HepG2 (cell line): ENCODE data around the gene CYLD. TPM values are rescaled to one million over a fixed set of nuclear protein-coding genes. Genes with fewer than 3 reads are reported as not detected.

Source experiments
- ATAC-seq: fragments of 200-7000 bp; cut with Tn5 transposase; 3 replicates; pipeline ENCODE4 v1.9.1; 2020; ENCODE audit warnings: mild to moderate bottlenecking, moderate library complexity
- BruUV-seq: library from RNA; stranded (reverse); fragments of 400-500 nt; replicated peaks from 2 replicates; lab custom pipeline; 2021; lab: Mats Ljungman, UMichigan
- CTCF ChIA-PET: fragments of 300-600 bp; formaldehyde crosslinking; extraction: SDS; loops from one replicate; lab custom pipeline; 2021; ENCODE audit warnings: low total read pairs, inconsistent platforms, low intra/inter-chr PET ratio; lab: Yijun Ruan, JAX
- POLR2A ChIA-PET: fragments of 350-600 bp; sonication (Branson Sonifier 250); formaldehyde crosslinking; loops from one replicate; lab custom pipeline; 2020; ENCODE audit warnings: antibody characterized with exemption, inconsistent platforms; lab: Yijun Ruan, JAX
- DNase-seq: peaks from one replicate; pipeline ENCODE4 v3.0.0-alpha.2; 2015; ENCODE audit warnings: low spot score
- FAIRE-seq: peaks from 3 replicates; lab custom pipeline; 2011; peaks lifted over from hg19 to GRCh38; lab: Jason Lieb, UNC
- H2AFZ ChIP-seq: one replicate; pipeline ENCODE4 v1.6.1; 2011; ENCODE audit warnings: low read length, inconsistent platforms
- H3K27ac ChIP-seq: fragments of 300-600 bp; 3 replicates; pipeline ENCODE4 v1.8.0; 2011; ENCODE audit warnings: mixed run types, mild to moderate bottlenecking, mixed read lengths, low read length, inconsistent platforms; ENCODE audit not compliant: insufficient read depth; ENCODE audit errors: extremely low read length
- H3K27me3 ChIP-seq, 2 experiments: fragments of 200-600 bp in 1 of 2; 2 replicates in 1 of 2; 3 replicates in 1 of 2; pipeline versions ENCODE4 v1.6.0 to v1.8.0; 2011; ENCODE audit warnings: low read length in 2 of 2, mild to moderate bottlenecking in 2 of 2, moderate library complexity in 2 of 2, inconsistent platforms in 1 of 2; ENCODE audit not compliant: insufficient read depth in 2 of 2, control insufficient read depth in 1 of 2
- H3K36me3 ChIP-seq, 2 experiments: fragments of 200-600 bp in 1 of 2; replicated peaks in 1 of 2; 2 replicates in 1 of 2; 3 replicates in 1 of 2; pipeline versions ENCODE4 v1.5.1 to v1.8.0; 2011; ENCODE audit warnings: low read length in 2 of 2, inconsistent platforms in 1 of 2; ENCODE audit not compliant: insufficient read depth in 2 of 2, control insufficient read depth in 1 of 2
- H3K4me1 ChIP-seq: 2 replicates; pipeline ENCODE4 v1.5.1; 2012; ENCODE audit warnings: low read length, inconsistent platforms; ENCODE audit not compliant: insufficient read depth
- H3K4me2 ChIP-seq: 2 replicates; pipeline ENCODE4 v1.6.0; 2011; ENCODE audit warnings: low read depth, low read length, inconsistent platforms
- H3K4me3 ChIP-seq, 3 experiments: fragments of 200-600 bp in 1 of 3; sonication (generic), shearing (Covaris generic) in 1 of 3; replicated peaks in 1 of 3; 2 replicates each; pipeline ENCODE4 v1.5.1; 2011 to 2016; ENCODE audit warnings: low read length in 3 of 3, inconsistent platforms in 2 of 3, low read depth in 2 of 3, mild to moderate bottlenecking in 2 of 3, control low read depth in 1 of 3, mixed read lengths in 1 of 3; ENCODE audit not compliant: insufficient read depth in 1 of 3
- H3K79me2 ChIP-seq: one replicate; pipeline ENCODE4 v1.6.1; 2011; ENCODE audit warnings: low read length, inconsistent platforms; ENCODE audit not compliant: insufficient read depth
- H3K9ac ChIP-seq: 2 replicates; pipeline ENCODE4 v1.6.0; 2011; ENCODE audit warnings: mild to moderate bottlenecking, low read depth, low read length, inconsistent platforms; ENCODE audit not compliant: insufficient read depth
- H3K9me3 ChIP-seq: 2 replicates; pipeline ENCODE4 v1.5.1; 2012; ENCODE audit warnings: mild to moderate bottlenecking, low read length
- H4K20me1 ChIP-seq: 2 replicates; pipeline ENCODE4 v1.6.0; 2011; ENCODE audit warnings: inconsistent platforms, mild to moderate bottlenecking, low read length, moderate library complexity; ENCODE audit not compliant: insufficient read depth
- FOSL2 ChIP-seq: sonication (generic); formaldehyde crosslinking; IDR thresholded peaks from 2 replicates; pipeline ENCODE4 v1.4.0; 2020; ENCODE audit warnings: missing genetic modification reagents
- HOXD1 ChIP-seq: sonication (generic); formaldehyde crosslinking; IDR thresholded peaks from 2 replicates; pipeline ENCODE4 v1.5.0; 2020; ENCODE audit warnings: missing genetic modification reagents
- MEIS1 ChIP-seq: sonication (generic); formaldehyde crosslinking; IDR thresholded peaks from 2 replicates; pipeline ENCODE4 v1.9.0; 2021; ENCODE audit warnings: mild to moderate bottlenecking, missing genetic modification reagents, moderate library complexity, borderline replicate concordance
- NPAS2 ChIP-seq: sonication (generic); formaldehyde crosslinking; IDR thresholded peaks from 2 replicates; pipeline ENCODE4 v1.8.0; 2022; ENCODE audit warnings: mild to moderate bottlenecking, missing genetic modification reagents, borderline replicate concordance
- NRL ChIP-seq: sonication (generic); formaldehyde crosslinking; IDR thresholded peaks from 2 replicates; pipeline ENCODE4 v1.5.0; 2020; ENCODE audit warnings: missing genetic modification reagents, mild to moderate bottlenecking, moderate library complexity, borderline replicate concordance
- PTBP1 ChIP-seq: fragments of 200-400 bp; formaldehyde crosslinking; IDR thresholded peaks from 2 replicates; pipeline ENCODE4 v1.6.1; 2018; ENCODE audit warnings: low read length, low read depth; ENCODE audit not compliant: poor library complexity, severe bottlenecking
- ZFX ChIP-seq: sonication (generic); formaldehyde crosslinking; IDR thresholded peaks from 2 replicates; pipeline ENCODE4 v1.4.0; 2020; ENCODE audit warnings: mild to moderate bottlenecking, low read depth, missing genetic modification reagents, moderate library complexity
- ZNF143 ChIP-seq: sonication (generic); formaldehyde crosslinking; IDR thresholded peaks from 2 replicates; pipeline ENCODE4 v1.4.0; 2020; ENCODE audit warnings: missing genetic modification reagents
- ZNF282 ChIP-seq: fragments of 450-650 bp; IDR thresholded peaks from 2 replicates; pipeline ENCODE4 v1.6.1; 2018; ENCODE audit not compliant: partially characterized antibody
- ZNF441 ChIP-seq: sonication (generic); formaldehyde crosslinking; IDR thresholded peaks from 2 replicates; pipeline ENCODE4 v1.7.0; 2021; ENCODE audit warnings: missing genetic modification reagents, borderline replicate concordance
- ZNF549 ChIP-seq: sonication (generic); formaldehyde crosslinking; IDR thresholded peaks from 2 replicates; pipeline ENCODE4 v1.5.0; 2020; ENCODE audit warnings: missing genetic modification reagents
- ZNF557 ChIP-seq: sonication (generic); formaldehyde crosslinking; IDR thresholded peaks from 2 replicates; pipeline ENCODE4 v1.4.0; 2020; ENCODE audit warnings: missing genetic modification reagents
- WGBS: methylation state at CpG from one replicate; pipeline ENCODE4 v1.1.6; 2017; ENCODE audit warnings: low lambda C conversion rate; 5-methylcytosine and 5-hydroxymethylcytosine counted together
- in situ Hi-C: cut with HindIII; loops from 2 replicates; pipeline ENCODE4 v1.10.0; 2017; ENCODE audit warnings: low pct_unique_long_range_greater_than_20kb; ENCODE audit not compliant: extremely low pct_ligation_motif_present
- intact Hi-C: fragments of 100-400 bp; cut with micrococcal nuclease; formaldehyde crosslinking; loops from one replicate; pipeline ENCODE4 v1.10.0; 2022; ENCODE audit not compliant: unreplicated experiment
- polyA plus RNA-seq, 8 experiments: library from polyadenylated mRNA; depleted of rRNA in 3 of 8; stranded (reverse) in 7 of 8; unstranded in 1 of 8; fragments of >200 nt; fragmentation: Illumina TruSeq in 4 of 8; extraction: Trizol in 4 of 8; gene quantifications; 2 replicates each; pipeline versions ENCODE4 v1.2.1 to v1.2.3, GENCODE V29; 2011 to 2016; ENCODE audit warnings: low read depth in 4 of 8, missing spikeins in 1 of 8, mixed read lengths in 1 of 8; ENCODE audit not compliant: insufficient read depth in 1 of 8
- total RNA-seq, 5 experiments: library from RNA; depleted of rRNA; stranded (reverse); fragments of >200 nt; fragmentation: Illumina TruSeq; extraction: Trizol; gene quantifications; 2 replicates each; pipeline ENCODE4 v1.2.3, GENCODE V29; 2016; ENCODE audit warnings: low read depth in 1 of 5
- TF ChIP-seq, protein P1 (sequence below): sonication (generic); formaldehyde crosslinking; conservative IDR thresholded peaks from 2 replicates; pipeline ENCODE4 v1.4.0; 2020; ENCODE audit warnings: mild to moderate bottlenecking, missing genetic modification reagents, moderate library complexity
- TF ChIP-seq, protein P2 (sequence below), 2 experiments: sonication (generic) in 1 of 2; formaldehyde crosslinking in 1 of 2; IDR thresholded peaks; 2 replicates each; pipeline versions ENCODE4 v1.5.1 to v1.6.1; 2011 to 2020; ENCODE audit warnings: borderline replicate concordance in 1 of 2, low read depth in 1 of 2, low read length in 1 of 2, mild to moderate bottlenecking in 1 of 2, missing genetic modification reagents in 1 of 2, moderate library complexity in 1 of 2
- TF ChIP-seq, protein P3 (sequence below): sonication (generic); formaldehyde crosslinking; IDR thresholded peaks from 2 replicates; pipeline ENCODE4 v1.4.0; 2020; ENCODE audit warnings: missing genetic modification reagents

CYLD gene
- total and polyA plus RNA-seq, 2 of the 13 experiments (the other 11 are each of a cell fraction or from before 2014, with no cell fraction given), result 6.1 to 11.4 TPM

DNA sequence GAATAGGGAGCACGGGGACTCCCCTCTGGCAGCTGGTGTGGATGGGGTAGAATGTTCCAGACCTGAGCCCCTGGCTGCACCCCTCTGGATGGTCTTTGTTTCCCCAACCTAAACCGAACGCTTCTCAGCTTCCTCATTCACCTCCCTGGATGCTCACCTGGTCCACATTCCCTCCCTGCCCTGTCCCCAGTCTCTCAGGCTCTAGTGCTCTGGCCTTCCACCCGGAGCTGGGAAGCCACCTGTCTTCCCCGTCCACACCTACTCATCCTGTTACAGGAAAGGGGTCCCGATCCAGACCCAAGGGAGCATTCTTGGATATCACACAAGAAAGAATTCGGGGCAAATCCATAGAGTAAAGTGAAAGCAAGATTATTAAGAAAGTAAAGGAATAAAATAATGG lies 73.5 kb downstream of the CYLD start (continued):
- TF ChIP-seq, protein P1, sequence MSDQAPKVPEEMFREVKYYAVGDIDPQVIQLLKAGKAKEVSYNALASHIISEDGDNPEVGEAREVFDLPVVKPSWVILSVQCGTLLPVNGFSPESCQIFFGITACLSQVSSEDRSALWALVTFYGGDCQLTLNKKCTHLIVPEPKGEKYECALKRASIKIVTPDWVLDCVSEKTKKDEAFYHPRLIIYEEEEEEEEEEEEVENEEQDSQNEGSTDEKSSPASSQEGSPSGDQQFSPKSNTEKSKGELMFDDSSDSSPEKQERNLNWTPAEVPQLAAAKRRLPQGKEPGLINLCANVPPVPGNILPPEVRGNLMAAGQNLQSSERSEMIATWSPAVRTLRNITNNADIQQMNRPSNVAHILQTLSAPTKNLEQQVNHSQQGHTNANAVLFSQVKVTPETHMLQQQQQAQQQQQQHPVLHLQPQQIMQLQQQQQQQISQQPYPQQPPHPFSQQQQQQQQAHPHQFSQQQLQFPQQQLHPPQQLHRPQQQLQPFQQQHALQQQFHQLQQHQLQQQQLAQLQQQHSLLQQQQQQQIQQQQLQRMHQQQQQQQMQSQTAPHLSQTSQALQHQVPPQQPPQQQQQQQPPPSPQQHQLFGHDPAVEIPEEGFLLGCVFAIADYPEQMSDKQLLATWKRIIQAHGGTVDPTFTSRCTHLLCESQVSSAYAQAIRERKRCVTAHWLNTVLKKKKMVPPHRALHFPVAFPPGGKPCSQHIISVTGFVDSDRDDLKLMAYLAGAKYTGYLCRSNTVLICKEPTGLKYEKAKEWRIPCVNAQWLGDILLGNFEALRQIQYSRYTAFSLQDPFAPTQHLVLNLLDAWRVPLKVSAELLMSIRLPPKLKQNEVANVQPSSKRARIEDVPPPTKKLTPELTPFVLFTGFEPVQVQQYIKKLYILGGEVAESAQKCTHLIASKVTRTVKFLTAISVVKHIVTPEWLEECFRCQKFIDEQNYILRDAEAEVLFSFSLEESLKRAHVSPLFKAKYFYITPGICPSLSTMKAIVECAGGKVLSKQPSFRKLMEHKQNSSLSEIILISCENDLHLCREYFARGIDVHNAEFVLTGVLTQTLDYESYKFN, result no peak
- TF ChIP-seq, all 625 proteins: peak for 0

DNA sequence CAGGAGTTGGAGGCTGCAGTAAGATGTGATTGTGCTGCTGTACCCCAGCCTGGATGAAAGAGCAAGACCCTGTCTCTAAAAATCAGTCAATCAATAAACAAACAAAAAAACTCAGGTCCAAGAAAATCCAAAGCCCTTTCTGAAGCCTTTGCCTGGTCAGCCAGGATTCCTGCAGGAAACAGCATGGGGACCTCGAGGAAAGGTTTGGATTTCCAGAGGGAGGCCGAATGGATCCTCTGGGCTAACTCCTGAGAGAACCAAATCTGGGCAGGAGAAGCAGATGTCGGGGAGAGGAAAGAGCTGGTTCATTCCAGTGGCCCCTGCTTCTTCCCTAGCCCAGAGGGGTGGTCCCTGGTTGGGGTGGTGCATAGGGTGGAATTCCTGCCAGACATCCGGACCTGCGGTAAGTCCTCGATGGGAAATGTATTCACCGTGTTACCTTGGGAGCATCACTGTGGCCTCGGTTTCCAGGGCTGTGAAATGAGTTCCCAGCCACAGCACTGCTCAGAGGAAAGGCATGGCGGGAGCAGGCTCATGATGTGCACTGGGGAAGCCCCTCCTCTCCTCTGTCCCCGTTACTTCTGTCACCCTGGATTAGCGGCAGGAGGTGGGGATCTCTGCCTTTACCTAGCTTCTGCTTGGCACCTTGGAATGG lies 75.1 kb downstream of the CYLD start:
- ATAC-seq (no peak), FAIRE-seq (no peak)
- Histone ChIP-seq H3K79me2 (no peaks in the 10 kb centered on the region), H3K4me2 (no peak overlapping the region), H3K27ac (no peak overlapping the region), H3K27me3 (peaks cover 3 to 42% of the 10 kb centered on the region in 2 experiments; a peak in 3 of 5 replicates), H3K9ac (no peak overlapping the region), H3K36me3 (no peaks in the 10 kb centered on the region), H3K4me3 (no peak overlapping the region)
- intact Hi-C loops, result no loop called here
- CTCF ChIA-PET, result no interaction called here
- TF ChIP-seq HOXD1 (CRISPR knock-in tag) (no peak), ZNF549 (CRISPR knock-in tag) (no peak), ZNF441 (no peak), FOSL2 (CRISPR knock-in tag) (no peak), PTBP1 (no peak), MEIS1 (CRISPR knock-in tag) (no peak), ZNF143 (no peak), NPAS2 (no peak), ZFX (CRISPR knock-in tag) (no peak), NRL (CRISPR knock-in tag) (no peak), ZNF557 (no peak), ZNF282 (no peak)
- TF ChIP-seq, protein P2, sequence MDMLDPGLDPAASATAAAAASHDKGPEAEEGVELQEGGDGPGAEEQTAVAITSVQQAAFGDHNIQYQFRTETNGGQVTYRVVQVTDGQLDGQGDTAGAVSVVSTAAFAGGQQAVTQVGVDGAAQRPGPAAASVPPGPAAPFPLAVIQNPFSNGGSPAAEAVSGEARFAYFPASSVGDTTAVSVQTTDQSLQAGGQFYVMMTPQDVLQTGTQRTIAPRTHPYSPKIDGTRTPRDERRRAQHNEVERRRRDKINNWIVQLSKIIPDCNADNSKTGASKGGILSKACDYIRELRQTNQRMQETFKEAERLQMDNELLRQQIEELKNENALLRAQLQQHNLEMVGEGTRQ (IDR thresholded peaks at IDR 0.05; ENCODE audit: low read depth, low read length), result no peak
- TF ChIP-seq, protein P2 (CRISPR knock-in tag; IDR thresholded peaks at IDR 0.05; ENCODE audit: borderline replicate concordance), result no peak
- TF ChIP-seq, protein P3, sequence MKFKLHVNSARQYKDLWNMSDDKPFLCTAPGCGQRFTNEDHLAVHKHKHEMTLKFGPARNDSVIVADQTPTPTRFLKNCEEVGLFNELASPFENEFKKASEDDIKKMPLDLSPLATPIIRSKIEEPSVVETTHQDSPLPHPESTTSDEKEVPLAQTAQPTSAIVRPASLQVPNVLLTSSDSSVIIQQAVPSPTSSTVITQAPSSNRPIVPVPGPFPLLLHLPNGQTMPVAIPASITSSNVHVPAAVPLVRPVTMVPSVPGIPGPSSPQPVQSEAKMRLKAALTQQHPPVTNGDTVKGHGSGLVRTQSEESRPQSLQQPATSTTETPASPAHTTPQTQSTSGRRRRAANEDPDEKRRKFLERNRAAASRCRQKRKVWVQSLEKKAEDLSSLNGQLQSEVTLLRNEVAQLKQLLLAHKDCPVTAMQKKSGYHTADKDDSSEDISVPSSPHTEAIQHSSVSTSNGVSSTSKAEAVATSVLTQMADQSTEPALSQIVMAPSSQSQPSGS, result no peak
- TF ChIP-seq, all 625 proteins: peak for 0
- in situ Hi-C loops, result no loop called here
- 42% methylated on average over 11 of the region's 11 CpGs for WGBS
- Histone ChIP-seq H3K9me3 (no peaks in the 10 kb centered on the region), H4K20me1 (no peaks in the 10 kb centered on the region), H3K4me1 (no peaks in the 10 kb centered on the region), H2AFZ (no peak overlapping the region)
- POLR2A ChIA-PET, result no interaction called here
- no peak for DNase-seq
- no TSS peak for BruUV-seq
